ENCODE measurements around the gene RAX2.

The RAX2 gene

GRCh38 chr19:3719868-3720267, 52.2 kb downstream of the RAX2 start:
- DNase-seq (ENCODE audit: low read depth), result no peak
- no peak for TF ChIP-seq CTCF (conservative IDR thresholded peaks at IDR 0.05; ENCODE audit: low read depth, low read length)
- H3K4me3 ChIP-seq (ENCODE audit: low read depth, low read length), result no peak overlapping the region
